GM08714 (cell line): ENCODE results near the gene NGEF.

Source experiments
- H3K4me3 ChIP-seq: fragments of 200-500 bp; sonication (Bioruptor generic); 2 replicates; pipeline ENCODE4 v1.5.1; 2014; ENCODE audit warnings: mild to moderate bottlenecking, low read length, inconsistent platforms
- ZNF274 ChIP-seq: IDR thresholded peaks from 2 replicates; pipeline ENCODE4 v1.6.1; 2012; ENCODE audit warnings: mild to moderate bottlenecking, low read depth, low read length

Gene NGEF

DNA sequence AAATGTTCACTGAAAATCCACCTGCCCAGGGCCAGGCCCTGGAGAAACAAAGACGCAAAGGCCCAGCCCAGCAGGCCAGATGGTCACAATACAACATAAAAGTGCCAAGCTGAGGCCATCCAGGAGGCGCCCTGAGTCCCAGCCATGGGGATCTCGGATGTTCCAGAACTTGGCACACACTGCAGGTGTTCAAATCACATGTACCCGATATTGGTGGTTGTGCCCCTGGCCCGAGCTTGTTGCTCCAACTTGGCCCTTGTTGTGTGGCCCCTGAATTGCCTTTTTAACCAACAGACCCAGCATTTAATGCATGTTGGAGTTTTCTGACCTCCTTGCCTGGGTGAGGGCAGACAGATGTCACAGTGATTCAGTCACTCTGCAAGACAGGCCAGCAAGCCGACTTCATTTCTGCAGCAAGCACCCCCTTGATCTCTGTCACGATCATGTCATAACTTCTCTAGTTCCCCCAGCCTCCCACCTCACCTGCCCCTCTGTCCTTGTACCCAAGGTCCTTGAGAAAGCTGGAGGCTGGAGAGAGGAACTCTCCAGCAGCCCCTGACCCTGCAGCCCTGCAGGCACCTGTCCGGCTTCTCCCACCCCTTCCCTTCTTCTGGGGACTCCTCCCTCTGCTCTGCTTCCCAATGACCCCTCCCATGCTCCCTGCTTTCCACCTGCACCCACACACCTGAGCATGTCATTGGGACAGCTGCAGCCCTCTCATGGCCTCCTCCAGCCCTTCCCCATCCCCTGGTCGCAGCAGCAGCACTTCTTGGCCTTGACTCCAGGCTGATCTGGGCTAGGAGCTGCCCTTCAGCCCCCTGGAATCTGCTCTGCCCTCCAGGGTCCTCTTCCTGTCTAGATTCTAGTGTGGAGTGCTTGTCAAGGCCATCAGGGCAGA lies 9.1 kb downstream of the NGEF start:
- no peak overlapping the region for H3K4me3 ChIP-seq
- TF ChIP-seq ZNF274, result no peak

DNA sequence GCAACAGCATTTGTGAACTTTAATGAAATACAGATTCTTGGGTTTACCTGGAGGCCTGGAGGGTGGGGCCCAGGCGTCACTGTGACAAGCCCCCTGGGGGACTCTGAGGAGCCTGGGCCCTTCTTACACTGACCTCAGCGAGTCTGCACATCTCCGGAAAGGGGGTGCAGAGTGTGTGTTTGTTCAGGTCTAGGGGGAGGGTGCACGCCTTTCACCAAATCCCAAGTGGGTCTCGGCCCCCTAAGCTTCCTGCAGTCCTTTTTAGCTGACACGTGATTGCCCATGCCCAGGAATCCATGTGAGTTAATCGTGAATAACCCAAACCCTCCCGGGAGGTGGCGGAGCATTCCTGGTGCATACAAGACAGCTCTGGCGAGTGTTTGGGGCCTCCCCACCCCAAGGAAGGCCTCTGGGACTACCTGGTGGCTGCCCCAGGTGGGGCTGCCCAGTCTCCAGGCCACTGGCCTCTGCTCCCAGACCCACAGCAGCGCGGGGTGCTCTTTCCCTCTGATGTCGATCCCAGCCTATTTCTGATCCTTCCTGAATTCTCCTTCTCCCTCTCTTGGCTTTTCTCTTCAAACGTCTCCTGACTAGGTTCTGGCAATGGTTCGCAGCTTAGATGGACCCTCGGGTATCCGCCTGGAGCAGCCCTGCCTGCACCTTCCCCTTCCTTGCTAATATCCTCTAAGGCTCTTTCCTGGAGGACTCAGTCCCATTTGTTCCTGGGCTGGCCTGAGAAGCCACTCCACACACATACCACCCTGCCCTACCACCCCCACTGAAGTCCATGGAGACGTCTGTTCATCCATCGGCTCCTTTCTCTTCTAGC lies 10.0 kb downstream of the NGEF start:
- no peak for TF ChIP-seq ZNF274

DNA sequence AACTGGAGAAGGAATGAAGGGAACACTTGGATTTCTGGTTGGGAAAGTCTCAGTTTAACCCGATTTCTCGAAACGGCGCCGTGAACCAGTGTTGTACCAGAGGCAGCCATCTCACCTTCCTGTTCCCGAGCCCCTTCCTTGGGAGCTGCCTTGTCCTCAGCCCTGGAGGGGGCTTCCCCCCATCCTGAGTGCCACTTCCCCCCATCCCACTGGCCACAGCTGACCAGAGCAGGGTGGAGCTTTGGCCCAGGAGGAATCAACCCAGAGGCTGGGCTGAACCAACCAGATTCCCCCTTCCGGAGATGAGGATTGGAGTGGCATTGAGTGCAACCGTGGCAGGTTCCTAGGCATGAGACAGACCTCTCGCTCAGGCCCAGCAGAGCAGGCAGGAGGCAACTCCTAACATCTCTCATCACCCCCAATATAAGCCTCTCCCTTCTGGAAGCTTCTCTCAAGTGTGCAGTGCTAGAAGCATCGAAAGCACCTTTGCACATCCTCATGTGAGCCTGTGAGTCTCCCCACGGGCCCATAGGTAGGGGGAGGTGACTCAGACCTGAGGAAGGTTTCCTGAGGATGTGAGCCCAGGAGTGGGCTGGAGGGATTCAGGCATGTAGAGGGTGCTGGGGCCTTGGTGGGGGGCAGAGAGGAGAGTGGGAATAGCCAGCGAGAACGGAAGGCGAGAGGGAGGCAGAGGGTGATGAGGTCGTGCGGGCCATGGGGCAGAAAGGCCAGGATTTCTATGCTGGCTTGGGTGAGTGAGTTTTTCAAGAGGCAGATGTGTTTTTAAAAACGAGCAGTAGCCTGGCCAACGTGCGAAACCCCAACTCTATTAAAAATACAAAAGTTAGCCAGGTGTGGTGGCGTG lies 11.9 kb downstream of the NGEF start:
- H3K4me3 ChIP-seq, result no peak overlapping the region
- TF ChIP-seq ZNF274, result no peak

More for the DNA sequence above, 10.0 kb downstream of the NGEF start:
- no peak overlapping the region for H3K4me3 ChIP-seq

DNA sequence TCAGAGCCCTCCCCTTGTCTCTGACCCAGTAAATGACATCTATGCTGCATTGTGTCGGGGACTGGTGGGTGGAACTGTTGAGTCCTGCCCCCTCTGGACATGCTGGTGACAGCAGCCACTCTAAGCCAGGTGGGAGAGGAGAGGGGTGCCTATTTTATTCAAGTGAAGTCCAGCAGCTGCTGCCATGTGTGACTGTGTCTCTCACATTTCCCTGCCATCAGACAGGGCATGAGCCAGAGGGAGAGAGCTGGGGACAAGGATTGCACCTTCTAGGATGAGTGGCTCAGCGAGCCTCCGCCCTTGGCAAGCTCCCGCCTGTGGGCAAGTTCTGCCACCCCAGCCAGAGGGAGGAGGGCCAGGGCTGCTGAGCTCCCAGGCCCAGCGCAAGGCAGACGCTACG lies 13.7 kb downstream of the NGEF start:
- no peak overlapping the region for H3K4me3 ChIP-seq
- no peak for TF ChIP-seq ZNF274

DNA sequence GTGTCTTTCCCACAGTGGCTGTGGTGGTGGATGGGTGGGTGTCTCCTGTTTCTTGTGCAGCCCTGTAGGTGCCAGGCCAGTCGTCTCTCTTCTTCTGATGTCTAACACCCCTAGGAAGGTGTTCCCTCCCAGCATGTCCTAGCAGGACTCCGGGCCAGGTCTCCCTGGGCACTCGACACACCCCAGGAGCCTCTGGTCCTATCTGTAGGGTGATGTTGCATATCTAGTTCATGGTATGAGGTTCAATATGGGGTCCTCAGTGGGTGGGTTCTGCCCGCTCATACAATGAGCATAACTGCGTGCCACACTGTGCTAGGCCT lies 14.4 kb downstream of the NGEF start:
- no peak for TF ChIP-seq ZNF274
- H3K4me3 ChIP-seq, result no peak overlapping the region

DNA sequence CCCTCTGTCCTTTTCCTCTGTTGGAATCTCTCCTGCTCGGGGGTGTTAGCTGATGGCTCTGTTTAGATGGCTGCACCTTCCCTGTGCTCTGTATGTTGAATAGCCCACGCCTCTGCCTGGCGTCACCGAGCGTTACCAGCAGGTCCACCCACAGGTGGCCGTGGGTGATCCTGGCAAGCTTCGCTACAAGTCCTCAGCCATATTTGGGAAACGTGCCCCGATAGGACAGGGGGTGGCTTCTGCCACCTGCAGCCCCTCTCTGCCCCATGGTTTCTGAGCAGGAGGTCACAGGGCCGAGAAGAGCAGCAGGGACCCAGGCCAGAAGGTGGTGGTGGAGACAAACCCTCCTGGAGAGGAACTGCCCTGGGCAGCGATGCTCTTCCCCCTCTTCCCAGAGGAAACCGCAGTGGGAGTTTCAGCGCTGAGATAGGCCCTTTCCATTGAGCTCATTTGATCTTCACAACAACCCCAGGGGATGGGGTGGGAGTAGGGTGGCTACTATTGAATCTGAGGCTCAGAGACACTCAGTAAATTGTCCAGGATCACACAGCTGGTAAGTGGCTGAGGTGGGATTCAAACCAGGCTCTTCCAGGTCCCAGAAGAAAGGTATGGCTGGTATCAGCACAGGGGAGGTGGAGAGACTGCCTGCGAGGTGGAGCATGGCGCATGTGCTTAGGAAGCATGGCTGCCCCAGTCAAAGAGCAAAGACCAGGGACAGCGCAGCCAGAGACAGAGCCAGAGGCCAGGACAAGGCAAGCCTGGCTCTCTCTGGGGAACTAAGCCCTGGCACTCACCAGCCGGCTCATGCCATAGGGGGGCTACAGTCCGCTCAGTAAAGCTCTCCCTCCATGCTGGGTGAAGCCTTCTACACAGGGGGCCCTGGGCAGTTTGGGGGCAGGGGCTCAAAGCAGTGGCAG lies 15.0 kb downstream of the NGEF start:
- no peak for TF ChIP-seq ZNF274
- no peak overlapping the region for H3K4me3 ChIP-seq

DNA sequence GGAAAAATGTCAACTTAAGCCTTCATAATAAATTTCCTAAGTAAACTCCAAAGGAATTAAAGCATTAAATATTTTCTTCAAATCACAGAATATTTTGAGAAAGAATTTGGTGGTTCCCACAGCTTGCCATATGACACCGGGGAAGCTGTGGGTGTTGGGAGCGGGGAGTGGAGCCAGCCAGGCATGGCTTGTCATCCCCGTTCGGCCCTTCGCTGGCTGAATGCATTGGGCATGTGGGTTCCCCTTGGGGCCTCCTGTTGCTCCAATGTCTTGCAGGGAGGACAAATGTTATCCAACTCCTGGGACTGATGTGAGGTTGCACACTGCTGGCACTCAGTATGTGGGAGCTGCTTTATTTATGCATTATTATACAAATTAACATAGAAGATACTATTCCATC lies 18.6 kb downstream of the NGEF start:
- TF ChIP-seq ZNF274, result no peak

DNA sequence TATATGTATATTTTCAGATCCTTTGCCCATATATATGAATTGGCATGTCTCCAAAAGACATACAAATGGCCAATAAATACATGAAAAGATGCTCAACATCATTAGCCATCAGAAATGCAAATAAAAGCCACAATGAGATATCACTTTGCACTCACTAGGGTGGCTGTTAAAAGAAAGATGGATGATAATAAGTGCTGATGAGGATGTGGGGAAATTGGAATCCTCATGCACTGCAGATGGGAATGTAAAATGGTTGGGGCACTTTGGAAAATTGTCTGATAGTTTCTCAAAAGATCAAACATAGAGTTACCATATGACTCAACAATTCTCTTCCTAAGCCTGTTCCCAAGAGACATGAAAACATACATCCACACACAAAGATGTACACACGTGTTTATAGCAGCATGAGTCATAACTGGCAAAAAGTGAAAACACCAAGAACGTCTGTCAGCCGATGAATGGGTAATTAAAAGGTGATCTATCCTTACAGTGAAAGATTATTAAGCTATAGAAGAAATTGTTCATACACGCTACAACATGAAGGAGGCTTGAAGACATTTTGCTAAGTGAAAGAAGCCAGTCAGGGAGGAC lies 19.7 kb downstream of the NGEF start:
- no peak for TF ChIP-seq ZNF274
- no peak overlapping the region for H3K4me3 ChIP-seq

More for the DNA sequence above, 18.6 kb downstream of the NGEF start:
- H3K4me3 ChIP-seq, result no peak overlapping the region

DNA sequence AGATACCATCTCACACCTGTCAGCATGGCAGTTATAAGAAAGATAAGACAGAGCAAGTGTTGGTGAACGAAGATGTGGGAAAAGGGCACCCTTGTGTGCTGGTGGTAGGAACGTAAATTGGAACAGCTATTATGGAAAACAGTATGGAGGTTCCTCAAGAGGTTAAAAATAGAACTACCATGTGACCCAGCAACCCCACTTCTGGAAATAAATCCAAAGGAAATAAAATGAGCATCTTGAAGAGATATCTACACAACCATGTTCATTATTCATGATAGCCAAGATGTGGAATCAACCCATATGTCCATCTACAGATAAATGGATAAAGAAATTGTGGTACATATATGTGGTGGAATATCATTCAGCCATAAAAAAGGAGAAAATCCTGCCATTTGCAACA lies 26.9 kb downstream of the NGEF start:
- H3K4me3 ChIP-seq, result no peak overlapping the region
- TF ChIP-seq ZNF274, result no peak

DNA sequence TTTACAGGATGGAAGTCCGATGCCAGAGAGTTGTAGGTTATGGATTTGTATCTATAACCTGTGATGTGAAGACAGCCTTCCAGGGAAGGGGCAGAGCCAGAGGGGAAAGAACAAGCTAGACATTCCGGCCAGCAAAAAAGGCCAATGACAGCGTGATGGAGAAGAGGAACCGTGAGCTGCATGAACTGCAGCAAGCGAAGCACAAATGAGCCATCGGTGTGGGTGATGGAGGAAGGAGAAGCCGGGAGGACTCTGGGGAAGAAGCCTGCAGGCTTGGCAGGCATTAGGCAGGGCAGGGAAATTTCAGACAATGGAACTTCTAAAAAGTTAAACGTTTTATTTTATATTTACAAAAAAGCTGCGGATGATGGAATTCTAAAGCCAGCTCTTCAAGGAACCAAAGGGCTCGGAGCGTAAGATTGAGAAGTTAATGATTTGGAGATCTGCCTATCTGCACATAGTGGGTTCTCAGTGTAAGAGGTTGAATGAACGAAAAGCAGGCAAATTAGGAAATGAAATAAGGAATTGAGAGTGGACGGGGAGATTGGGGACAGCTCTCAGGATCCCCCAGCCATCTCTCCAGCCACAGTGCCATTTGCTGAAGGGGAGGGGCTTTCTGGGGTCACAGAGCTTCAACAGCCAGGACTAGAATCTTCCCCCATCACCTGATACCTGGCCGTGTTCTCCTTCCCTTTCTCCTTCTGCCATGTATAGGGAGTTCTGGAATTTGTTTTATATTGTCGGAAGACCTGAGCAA lies 28.4 kb downstream of the NGEF start:
- TF ChIP-seq ZNF274, result no peak
- no peak overlapping the region for H3K4me3 ChIP-seq

DNA sequence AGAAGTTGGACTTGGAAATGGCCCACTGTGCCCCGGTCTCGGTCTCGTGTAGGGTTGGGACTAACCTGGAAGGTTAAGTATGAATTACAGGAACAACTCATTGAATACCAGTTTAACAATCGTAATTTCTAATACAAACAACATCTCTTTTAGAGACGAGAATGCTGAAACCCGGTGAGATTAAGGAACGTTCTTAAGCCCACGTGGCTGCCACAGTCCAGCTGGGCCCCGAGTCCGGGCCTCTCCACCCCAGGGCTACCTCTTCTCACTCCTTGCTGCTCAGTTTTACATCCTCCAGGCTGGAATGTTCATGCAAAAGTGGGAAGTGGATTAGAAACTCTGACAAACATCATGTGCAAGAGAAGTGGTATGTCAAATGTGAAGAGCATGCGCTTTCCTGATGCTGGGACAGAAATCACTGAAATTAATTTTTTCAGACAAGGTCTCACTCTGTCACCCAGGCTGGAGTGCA lies 29.4 kb downstream of the NGEF start:
- TF ChIP-seq ZNF274, result no peak
- H3K4me3 ChIP-seq, result no peak overlapping the region
